HG02981 (cell line): Measurements from ENCODE around the gene TSPOAP1.

Experiments used
- ATAC-seq: cut with Tn5 transposase; IDR thresholded peaks from one replicate; pipeline ENCODE4 v1.9.1; 2021; ENCODE audit warnings: mild to moderate bottlenecking, moderate library complexity; ENCODE audit not compliant: unreplicated experiment

The TSPOAP1 gene

GRCh38 chr17:58329810-58330537 lies 1.4 kb upstream of the TSPOAP1 start:
- peak; percentile 18 for ATAC-seq

- peak; percentile 40 for ATAC-seq
These were observed 627 bp upstream of the TSPOAP1 start for GRCh38 chr17:58329035-58329809.

GRCh38 chr17:58327363-58328194 lies 1.0 kb downstream of the TSPOAP1 start:
- ATAC-seq, result no peak

GRCh38 chr17:58326609-58327362 lies 1.8 kb downstream of the TSPOAP1 start:
- ATAC-seq, result no peak

GRCh38 chr17:58325976-58326468 lies 2.6 kb downstream of the TSPOAP1 start:
- ATAC-seq, result no peak

- no peak for ATAC-seq
These were observed 3.3 kb downstream of the TSPOAP1 start for GRCh38 chr17:58325289-58325726.

GRCh38 chr17:58324409-58325288 lies 3.9 kb downstream of the TSPOAP1 start:
- ATAC-seq, result no peak

- no peak for ATAC-seq
These were observed 4.6 kb downstream of the TSPOAP1 start for GRCh38 chr17:58324056-58324408.

GRCh38 chr17:58323366-58324055 lies 5.1 kb downstream of the TSPOAP1 start:
- no peak for ATAC-seq

- no peak for ATAC-seq
These were observed 5.9 kb downstream of the TSPOAP1 start for GRCh38 chr17:58322581-58323185.

- ATAC-seq, result no peak
These were observed 6.7 kb downstream of the TSPOAP1 start for GRCh38 chr17:58321571-58322525.

GRCh38 chr17:58320570-58321323 lies 7.8 kb downstream of the TSPOAP1 start:
- no peak for ATAC-seq

- no peak for ATAC-seq
These were observed 8.4 kb downstream of the TSPOAP1 start for GRCh38 chr17:58320163-58320558.

- ATAC-seq, result no peak
These were observed 9.1 kb downstream of the TSPOAP1 start for GRCh38 chr17:58319173-58320162.

- ATAC-seq, result no peak
These were observed 9.9 kb downstream of the TSPOAP1 start for GRCh38 chr17:58318627-58319172.
